Measurements from ENCODE around the gene ADSS1.

DNA sequence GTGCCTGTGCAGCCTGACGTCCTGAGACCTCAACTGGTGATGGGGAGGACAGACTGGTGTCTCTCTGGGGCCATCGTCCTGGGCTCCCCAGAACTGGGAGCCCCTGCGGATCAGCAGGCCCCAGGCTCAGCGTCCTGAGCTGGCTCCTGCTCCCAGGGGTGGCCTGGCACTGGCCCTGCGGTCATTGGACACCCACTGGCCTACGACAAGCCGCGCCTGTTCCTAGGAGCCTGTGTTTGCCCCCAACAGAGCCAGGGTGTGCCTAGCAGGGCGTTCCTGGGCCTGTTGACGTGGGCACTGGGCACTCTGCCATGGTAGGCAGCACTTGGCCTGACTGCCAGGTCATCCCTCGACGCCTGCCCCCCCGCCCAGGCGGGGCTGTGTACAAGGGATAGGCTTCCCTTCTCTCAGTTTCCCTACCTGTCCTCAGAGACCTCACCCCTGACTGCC is 8.4 kb downstream of the ADSS1 start:
- TF ChIP-seq HMGA2 (CRISPR knock-in tag; IDR thresholded peaks at IDR 0.05) = no peak
- TF ChIP-seq ZNF263 (CRISPR knock-in tag; IDR thresholded peaks at IDR 0.05; ENCODE audit: low read depth) = no peak
- TF ChIP-seq NFYB (CRISPR knock-in tag; conservative IDR thresholded peaks at IDR 0.05; ENCODE audit: low read depth) = no peak
- TF ChIP-seq ATF1 (CRISPR knock-in tag; IDR thresholded peaks at IDR 0.05) = no peak
- no peak for TF ChIP-seq CTCF (IDR thresholded peaks at IDR 0.05)
- no peak for TF ChIP-seq ATF3 (CRISPR knock-in tag; conservative IDR thresholded peaks at IDR 0.05)
- no peak for TF ChIP-seq NR1H2 (CRISPR knock-in tag; IDR thresholded peaks at IDR 0.05)
- TF ChIP-seq, protein P1, sequence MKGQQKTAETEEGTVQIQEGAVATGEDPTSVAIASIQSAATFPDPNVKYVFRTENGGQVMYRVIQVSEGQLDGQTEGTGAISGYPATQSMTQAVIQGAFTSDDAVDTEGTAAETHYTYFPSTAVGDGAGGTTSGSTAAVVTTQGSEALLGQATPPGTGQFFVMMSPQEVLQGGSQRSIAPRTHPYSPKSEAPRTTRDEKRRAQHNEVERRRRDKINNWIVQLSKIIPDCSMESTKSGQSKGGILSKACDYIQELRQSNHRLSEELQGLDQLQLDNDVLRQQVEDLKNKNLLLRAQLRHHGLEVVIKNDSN (CRISPR knock-in tag; IDR thresholded peaks at IDR 0.05) = no peak
- no peak for TF ChIP-seq GABPB1 (CRISPR knock-in tag; IDR thresholded peaks at IDR 0.05)
- no peak for TF ChIP-seq ESRRA (CRISPR knock-in tag; IDR thresholded peaks at IDR 0.05; ENCODE audit: borderline replicate concordance)
- no peak for TF ChIP-seq NFATC4 (CRISPR knock-in tag; IDR thresholded peaks at IDR 0.05)
- no peak for TF ChIP-seq JUN (CRISPR knock-in tag; IDR thresholded peaks at IDR 0.05)
- no peak for TF ChIP-seq AFF4 (CRISPR knock-in tag; IDR thresholded peaks at IDR 0.05; ENCODE audit: borderline replicate concordance)
- no peak for TF ChIP-seq CREB1 (CRISPR knock-in tag; IDR thresholded peaks at IDR 0.05)
